HuH-7.5 (cell line): ENCODE data around the gene MEIKIN.
"Not testable (repeated sequence)": the region's sequence is repeated elsewhere in the genome, so short reads cannot be mapped to it uniquely, and the experiment has no call there.

Experiments used
- DNase-seq: peaks from one replicate; pipeline ENCODE4 v3.0.0; 2011; ENCODE audit warnings: low spot score

MEIKIN gene

GRCh38 chr5:131906668-131907067, 38.8 kb downstream of the MEIKIN start:
- no peak for DNase-seq

GRCh38 chr5:131902266-131902665, 43.2 kb downstream of the MEIKIN start:
- DNase-seq = not testable (repeated sequence)

- DNase-seq = no peak
These were observed 45.8 kb downstream of the MEIKIN start for GRCh38 chr5:131899686-131900085.

- DNase-seq = no peak
These were observed 61.5 kb downstream of the MEIKIN start for GRCh38 chr5:131883984-131884383.

GRCh38 chr5:131879705-131880104, 65.8 kb downstream of the MEIKIN start:
- DNase-seq = no peak

- no peak for DNase-seq
These were observed 67.6 kb downstream of the MEIKIN start for GRCh38 chr5:131877873-131878272.

- not testable (repeated sequence) for DNase-seq
These were observed 74.2 kb downstream of the MEIKIN start for GRCh38 chr5:131871251-131871650.

GRCh38 chr5:131867524-131867923, 77.9 kb downstream of the MEIKIN start:
- no peak for DNase-seq

- no peak for DNase-seq
These were observed 81.8 kb downstream of the MEIKIN start for GRCh38 chr5:131863700-131864099.

- no peak for DNase-seq
These were observed 88.1 kb downstream of the MEIKIN start for GRCh38 chr5:131857388-131857787.

- DNase-seq = no peak
These were observed 90.0 kb downstream of the MEIKIN start for GRCh38 chr5:131855452-131855851.

GRCh38 chr5:131854134-131854533, 91.3 kb downstream of the MEIKIN start:
- DNase-seq = no peak

- no peak for DNase-seq
These were observed 96.8 kb downstream of the MEIKIN start for GRCh38 chr5:131848662-131849061.

- no peak for DNase-seq
These were observed 98.9 kb downstream of the MEIKIN start for GRCh38 chr5:131846536-131846935.

GRCh38 chr5:131845828-131846227, 99.6 kb downstream of the MEIKIN start:
- no peak for DNase-seq

GRCh38 chr5:131842971-131843370, 102.5 kb downstream of the MEIKIN start:
- not testable (repeated sequence) for DNase-seq

- DNase-seq = not testable (repeated sequence)
These were observed 112.8 kb downstream of the MEIKIN start for GRCh38 chr5:131832702-131833101.

GRCh38 chr5:131825404-131826013, 120.0 kb downstream of the MEIKIN start:
- DNase-seq = no peak

- DNase-seq = no peak
These were observed 120.8 kb downstream of the MEIKIN start for GRCh38 chr5:131824631-131825030.

GRCh38 chr5:131821221-131821620, 124.2 kb downstream of the MEIKIN start:
- no peak for DNase-seq

- no peak for DNase-seq
These were observed 127.3 kb downstream of the MEIKIN start for GRCh38 chr5:131818001-131818724.

GRCh38 chr5:131814990-131815389, 130.5 kb downstream of the MEIKIN start:
- no peak for DNase-seq

- no peak for DNase-seq
These were observed 132.9 kb downstream of the MEIKIN start for GRCh38 chr5:131812371-131813160.
